GM18498 (cell line): ENCODE data around the gene ARID1B.

Source experiments
- ATAC-seq: cut with Tn5 transposase; IDR thresholded peaks from one replicate; pipeline ENCODE4 v1.9.1; 2021; ENCODE audit warnings: mild to moderate bottlenecking, moderate library complexity; ENCODE audit not compliant: unreplicated experiment

Gene ARID1B

DNA sequence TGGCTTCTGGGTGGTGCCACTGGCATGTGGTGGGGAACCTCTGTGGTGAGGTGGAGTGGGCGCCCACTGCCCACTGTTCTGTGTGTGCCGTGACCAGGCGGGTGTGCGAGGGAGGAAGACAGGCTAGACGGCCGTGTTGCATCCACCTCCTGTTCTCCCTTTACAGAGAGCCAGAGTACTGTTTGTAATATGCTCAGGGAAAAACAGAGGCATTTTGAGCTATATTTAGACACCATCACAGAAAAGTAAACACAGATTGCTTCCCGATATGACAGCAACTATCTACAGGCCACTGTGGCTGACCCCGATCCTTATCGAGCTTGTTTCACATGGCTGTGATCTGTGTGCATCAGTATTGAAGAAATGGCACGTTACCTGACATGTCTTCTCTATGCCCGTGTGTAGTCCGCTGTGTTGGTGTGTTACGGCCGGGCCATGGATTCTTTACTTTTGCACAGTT lies 45.6 kb downstream of the ARID1B start:
- ATAC-seq = no peak

DNA sequence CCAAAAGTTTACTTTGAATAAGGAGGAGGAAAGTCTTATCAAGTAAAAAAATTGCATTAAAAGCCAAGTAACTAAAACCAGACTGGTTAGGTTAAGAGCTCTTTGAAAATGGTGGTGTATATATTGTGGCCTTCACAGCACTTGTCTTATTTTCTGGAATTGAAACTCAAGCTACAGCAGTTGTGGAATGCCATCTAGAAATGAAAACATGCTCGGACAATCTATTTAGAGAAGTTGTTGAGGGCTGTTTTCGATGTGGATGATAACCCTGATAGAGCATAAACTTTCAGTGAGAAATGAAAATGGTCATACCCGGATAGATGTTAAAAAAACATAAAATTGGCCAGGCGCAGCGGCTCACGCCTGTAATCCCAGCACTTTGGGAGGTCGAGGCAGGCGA lies 47.0 kb downstream of the ARID1B start:
- ATAC-seq = no peak

DNA sequence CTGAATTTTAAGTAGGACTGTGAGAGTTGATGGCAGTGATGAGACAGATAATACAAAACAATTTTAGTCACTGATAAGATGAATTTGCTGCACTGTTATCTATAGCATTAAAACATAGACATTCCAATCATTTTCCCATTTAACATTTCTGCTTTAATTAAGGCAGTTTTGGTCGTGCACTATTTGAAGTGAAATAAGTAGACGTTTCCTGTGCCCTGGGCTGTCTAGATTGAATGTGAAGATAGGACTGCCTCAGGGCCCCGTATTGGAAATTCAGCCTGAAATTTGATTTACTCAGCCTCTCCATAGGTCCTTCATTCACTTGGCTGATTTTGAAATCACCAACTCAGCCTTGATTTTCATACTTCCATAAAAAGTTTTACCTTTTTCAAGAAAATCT lies 48.3 kb downstream of the ARID1B start:
- no peak for ATAC-seq

DNA sequence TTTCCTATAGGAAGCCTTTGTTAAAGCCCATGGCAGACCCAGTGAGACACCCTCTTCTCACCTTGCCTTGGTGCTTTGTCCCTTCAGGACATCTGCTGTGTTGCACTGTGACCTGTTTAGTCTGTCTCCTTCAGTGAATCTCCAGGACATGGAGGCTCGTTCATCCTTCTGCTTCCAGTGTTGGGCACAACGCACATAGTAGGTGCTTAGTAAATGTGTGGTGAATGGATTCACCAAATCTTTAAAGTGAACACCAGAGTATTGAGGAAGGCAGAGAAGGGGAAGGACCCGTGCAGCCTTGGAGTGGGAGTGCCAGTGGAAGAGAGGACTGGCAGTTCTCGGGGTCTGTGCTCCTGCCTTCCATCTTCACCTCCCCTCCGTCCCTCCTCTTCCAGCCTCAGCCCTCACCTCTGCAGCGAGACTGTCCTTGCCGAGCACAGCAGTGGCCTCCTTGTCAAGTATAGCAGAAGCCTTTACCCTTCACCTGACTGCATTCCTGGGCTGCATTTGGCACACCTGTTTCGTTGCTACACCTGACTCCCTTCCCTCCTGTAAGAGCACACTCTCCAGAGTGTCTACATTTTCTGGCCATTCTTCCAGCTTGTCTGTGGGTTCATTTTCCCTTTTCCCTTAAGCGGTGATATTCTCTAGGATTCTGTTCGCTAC lies 49.2 kb downstream of the ARID1B start:
- ATAC-seq = no peak

DNA sequence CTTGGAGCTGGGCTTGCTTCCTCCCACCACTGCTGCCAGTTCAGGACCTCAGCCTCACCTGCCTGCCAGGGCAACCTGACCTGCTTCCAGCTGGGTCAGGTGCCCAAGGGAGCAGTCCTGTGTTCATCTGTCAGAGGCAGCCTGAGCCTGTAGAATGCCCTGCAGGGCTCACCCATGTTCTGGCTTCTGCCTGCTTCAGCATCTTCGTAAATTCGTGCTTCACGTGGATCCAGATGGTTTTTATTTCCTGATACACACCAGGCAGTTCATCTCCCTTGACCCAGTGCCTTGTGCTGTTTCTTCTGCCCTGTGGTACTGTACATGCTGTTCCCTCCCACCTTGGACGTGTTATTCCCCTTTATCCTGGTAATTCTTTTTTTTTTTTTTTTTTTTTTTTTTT lies 50.2 kb downstream of the ARID1B start:
- no peak for ATAC-seq

DNA sequence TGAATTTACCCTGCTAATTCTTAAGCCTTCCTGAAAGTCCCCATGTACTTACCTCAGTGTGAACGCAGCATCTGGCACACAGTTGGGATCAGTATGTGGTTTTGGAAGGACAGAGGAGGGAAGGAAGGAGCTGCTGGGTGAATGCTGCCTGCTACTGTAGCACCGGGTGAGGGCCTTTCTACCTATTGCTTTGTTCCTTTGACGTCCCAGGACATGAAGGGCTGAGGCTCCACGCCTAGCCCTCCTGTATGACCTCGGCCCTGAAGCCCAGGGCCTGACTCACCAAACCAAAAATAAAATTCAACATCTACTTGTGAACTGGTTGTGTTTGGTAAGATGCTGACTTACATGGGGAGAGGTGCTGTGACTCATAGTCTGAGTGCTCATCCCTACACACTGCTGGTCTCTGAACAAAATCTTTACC lies 51.1 kb downstream of the ARID1B start:
- no peak for ATAC-seq

DNA sequence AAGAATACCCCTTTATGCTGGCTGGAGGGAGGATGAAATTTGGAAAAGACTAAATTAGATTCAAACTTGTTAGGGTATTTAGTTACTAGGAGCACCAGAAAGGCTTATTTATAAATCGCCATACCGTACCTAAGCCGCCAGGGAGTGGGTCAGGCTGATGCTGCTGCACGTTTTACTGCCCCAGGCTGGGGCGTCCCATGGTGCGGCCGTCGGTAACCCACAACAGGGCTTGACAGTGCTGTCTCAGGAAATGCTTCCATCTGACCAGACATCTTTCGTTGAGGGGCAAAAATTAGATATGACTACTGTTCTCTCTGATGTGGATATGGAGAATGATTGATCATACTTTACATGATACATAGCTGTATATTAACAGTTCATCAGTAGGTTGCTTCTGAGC lies 52.9 kb downstream of the ARID1B start:
- ATAC-seq = no peak

DNA sequence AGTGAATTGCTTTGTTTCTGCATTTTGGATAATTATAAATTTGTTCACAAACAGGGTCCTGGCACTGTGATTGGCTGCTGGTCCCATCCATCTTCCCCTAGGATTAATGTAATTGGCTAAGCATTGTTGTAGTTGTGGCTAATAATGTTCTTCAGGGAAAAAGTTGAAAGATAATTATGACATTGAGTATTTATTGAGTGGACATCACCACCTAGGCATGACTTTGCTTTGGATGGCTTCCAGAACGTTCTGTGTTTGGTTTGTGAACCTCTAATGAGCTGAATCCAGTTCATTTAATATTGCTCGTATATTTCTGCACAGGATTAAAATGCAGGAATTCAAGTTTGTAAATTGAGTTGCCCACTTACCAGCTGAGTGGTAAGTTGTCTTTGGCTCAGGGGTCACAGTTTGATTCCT lies 55.1 kb downstream of the ARID1B start:
- ATAC-seq = no peak

DNA sequence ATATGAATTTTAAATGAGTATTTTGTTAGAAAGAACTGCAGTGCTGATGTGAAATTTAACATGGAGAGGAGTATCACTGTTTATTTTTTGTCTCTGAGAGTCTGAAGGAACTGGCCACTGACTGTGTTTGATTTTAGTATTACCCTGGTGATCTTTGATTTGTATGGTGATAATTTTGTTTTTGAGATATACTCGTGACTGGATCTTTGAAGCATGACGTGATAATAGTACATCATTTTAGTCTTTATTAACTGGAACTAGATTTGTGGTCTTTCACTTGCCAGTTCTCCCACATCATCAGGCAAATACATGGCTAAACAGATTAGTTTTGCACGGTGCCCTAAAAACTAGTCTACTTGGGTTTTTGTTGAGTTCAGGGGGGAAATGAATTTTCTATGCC lies 55.5 kb downstream of the ARID1B start:
- ATAC-seq = no peak

DNA sequence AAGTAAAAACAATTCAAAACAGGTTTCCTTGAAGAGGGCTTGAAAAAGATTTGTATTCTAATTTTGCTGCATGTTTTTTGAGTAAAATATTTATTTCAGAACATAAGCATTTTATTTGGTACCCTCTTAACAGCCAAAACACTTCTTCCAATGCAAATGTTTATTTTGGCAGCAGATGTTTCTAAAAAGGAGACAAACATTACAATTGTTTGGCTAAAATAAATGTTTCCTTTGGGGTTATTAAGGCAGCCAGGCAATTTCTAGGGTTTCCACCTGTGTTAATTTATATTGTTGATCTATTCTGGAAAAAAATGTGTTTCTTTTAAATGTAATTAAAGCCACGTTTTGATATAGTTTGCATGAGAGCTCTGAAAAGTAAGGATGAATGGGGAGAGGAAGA lies 56.6 kb downstream of the ARID1B start:
- no peak for ATAC-seq

DNA sequence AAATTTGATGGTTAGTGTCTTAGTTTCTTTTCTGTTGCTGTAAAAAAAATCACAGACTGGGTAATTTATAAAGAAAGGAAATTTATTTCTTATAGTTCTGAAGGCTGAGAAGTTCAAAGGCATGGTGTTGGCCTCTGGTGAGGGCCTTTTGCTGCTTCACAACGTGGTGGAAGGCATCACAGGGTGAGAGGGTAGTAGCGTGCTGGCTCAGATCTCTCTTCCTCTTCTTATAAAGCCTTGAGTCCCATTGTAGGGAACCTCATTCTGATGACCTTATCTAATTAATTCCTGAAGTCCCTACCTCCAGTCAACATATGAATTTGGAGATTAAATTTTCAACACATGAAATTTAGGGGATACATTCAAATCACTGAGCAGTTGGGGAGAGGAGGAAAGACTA lies 62.0 kb downstream of the ARID1B start:
- ATAC-seq = no peak

DNA sequence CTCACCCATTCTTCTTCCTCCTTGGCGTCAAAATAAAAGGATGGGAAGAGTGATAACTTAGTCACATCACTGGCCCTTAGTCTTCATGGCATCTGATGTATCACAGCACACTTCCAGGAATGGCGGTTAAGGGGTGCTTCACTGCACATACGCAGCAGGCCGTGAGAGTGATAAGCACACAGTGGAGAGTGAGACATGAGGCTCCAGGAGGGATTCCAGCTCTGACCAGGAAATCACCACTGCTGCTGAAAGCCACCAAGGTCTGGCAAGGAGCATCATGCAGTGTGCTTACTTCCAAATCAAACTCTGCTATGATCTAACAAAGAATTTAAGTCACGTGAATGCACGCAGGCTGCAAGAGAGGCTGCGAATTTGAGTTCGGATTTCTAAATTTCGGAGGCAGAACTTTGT lies 62.4 kb downstream of the ARID1B start:
- ATAC-seq = no peak

DNA sequence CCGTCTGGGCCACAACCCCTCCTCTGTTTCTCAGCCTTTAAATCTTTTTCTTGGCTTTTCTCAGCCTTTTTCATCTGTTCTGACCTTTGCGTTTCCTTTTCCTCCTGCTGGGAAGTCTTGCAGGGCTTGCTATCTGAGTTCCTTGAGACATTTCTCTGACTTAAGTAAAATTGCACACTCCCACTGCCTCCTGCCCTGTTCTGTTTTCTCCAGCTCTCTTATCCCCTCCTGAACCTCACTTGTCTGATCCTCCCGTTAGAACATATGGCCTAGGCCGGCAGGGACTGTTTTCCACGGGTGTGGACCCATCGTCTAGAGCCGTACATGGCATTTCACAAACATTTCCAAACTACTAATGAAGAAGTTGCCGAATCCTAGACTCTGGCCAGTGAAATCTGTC lies 63.0 kb downstream of the ARID1B start:
- no peak for ATAC-seq

DNA sequence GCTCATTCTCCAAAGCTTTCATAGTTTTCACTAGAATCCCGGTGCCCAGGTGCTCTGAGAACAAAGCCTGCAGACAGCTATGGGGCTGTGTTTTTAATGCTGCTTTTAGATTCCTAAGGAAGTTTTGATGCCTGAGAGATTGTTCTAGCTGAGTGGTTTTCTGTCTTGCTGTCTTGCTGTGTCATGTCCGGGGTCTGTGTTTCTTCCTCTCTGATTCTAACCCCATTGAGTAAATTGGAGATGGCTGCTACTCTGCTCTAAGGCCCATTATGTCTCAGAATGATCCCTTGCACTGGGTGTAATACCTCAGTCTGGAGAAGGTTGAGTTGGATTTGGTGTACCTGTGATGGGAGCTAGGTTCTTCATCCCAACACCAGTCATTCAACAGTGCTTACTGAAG lies 63.4 kb downstream of the ARID1B start:
- no peak for ATAC-seq

DNA sequence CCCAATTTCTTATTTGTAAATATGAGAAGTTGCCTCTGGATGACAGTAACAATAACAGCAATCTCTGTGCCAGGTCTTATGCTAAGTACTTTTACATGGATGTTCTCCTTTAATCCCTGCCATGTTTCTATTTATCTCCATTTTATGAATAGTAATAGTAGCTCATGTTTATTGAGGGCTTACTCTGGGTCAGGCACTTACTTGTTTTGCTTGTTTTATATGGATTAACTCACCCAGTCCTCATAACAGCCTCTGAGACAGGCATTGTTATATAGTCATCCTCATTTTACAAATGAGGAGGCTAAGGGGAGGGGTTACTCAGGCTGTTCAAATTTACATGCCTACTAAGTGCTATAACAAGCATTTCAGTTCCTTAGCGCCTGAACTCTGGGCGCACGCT lies 64.3 kb downstream of the ARID1B start:
- no peak for ATAC-seq

DNA sequence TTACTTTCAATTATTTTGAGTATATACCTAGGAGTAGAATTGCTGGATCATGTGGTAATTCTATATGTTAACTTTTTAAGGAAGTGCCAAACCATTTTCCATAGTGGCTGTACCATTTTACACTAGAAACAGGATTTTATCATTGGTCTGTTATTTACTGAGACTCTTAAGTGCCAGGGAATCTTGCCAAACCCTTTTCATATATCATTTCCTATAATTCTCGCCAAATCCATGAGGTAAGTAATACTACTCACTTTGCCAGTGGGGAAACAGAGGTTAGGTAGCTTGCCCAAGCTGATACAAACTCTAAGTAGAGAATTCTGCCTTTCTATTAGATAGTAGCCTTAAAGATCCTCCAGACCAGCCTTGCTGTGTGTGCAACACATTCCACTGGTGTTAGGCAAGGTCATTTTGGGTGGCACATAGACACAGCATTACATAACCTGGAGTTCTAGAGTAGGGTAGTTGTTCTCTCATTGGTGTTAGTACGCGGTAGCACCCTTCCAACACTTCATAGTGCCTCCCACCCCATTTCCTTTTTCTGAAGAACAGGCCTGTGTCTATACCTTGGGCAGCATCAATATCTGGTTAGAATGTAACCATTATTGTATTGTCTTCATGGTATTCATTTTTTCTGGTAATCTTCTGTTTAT lies 65.5 kb downstream of the ARID1B start:
- ATAC-seq = no peak

DNA sequence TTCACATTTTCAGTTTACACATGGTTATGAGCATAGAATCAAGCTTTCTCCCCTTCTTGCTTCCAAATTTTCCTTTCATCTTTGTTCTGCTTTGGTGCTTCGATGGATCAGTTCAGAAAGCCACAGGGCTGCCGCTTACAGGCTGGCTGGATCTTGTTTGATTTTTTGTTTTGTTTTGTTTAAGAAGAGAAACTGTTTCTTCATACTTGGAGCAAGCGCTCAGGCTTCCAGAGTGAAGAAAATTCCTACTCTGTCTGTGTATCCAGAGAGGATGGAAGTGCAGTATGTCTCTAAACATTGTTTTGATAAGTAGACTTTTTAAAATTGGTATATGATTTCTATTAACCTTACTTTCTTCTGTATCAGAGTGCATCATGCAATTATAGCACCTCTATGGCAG lies 66.9 kb downstream of the ARID1B start:
- ATAC-seq = no peak

DNA sequence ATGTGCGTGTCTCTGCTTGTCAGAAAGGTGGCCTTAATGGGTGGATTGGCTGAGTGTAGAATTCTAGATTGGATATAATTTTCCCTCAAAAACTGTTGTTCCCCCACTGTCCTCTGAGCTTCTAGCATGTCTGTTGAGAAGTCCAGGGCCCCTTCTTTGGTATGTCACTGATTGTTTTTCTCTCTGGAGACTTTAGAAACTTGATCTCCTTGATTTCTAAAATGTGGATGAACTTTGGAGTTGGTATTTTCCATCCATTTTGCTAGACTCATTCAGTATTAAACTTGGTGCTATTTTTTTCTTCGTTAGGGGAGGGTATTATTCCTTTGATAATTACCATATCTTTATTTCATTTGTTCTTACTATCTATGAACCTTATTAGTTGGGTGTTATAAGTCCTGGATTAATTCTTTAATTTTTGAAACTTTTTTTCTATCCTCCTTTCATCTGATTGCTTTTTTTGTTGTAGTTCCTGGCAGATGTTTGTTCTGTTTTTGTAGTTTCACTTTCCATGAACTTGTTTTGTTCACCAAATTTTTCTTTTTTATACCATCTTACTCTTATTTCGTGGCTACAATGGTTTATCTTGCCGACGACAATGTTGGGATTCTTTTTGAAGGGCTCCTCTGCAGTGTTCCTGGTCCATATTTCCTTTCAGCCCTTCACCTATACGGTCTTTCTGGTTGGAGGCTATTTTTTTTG lies 68.4 kb downstream of the ARID1B start:
- ATAC-seq = no peak

DNA sequence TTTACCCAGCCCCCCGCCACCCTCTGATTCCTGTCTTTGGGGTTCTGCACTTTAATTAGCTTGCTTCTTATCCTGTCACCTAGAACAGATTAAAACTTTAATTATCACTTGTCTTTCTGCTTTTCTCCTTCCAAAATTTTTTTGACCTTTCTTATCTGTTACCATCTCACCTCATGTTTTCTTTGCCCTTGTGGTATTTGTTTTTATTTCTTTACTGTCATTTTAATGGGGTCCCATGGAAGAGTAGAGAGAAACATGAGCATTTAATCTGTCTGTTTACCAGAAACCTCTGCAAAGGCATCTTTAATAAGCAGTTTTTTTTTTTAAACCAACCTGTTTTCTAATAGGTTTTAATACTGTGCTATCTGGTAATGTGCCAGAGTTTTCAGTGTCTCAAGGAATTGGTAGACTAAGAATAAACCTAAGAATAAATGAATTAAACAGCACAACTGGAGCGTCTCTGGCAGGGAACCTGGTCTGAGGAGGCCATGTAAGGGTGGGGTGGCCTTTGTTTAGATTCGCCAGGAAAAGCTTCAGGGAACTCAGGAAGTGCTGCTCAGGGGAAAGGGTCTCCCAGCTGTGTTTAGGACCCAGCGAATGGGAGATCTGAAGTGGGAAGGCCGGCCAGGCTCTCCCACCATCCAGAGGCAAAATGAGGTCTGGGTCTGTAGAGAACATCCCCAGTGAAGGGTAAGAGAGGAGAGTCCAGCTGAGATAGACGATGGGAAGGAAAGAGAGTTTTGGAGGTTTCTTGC lies 69.8 kb downstream of the ARID1B start:
- ATAC-seq = no peak

DNA sequence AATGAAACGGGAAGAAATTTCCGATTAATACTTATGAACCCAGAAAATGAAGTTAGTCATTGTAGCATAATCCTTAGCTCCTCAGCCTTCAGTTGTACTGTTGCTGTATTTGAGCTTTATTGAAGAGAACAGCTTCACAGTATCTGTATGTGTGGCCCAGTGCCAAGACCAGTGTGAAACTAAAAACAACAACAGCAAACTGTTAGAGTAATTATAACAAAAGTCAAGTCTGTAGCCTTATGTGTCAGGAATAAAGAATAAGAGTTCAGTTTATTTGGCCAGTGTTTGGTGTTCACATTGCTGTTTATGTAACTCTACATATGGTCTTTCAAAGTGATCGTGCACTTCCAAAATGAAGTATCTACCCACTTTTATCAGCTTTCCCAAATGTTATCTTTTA lies 70.9 kb downstream of the ARID1B start:
- no peak for ATAC-seq

DNA sequence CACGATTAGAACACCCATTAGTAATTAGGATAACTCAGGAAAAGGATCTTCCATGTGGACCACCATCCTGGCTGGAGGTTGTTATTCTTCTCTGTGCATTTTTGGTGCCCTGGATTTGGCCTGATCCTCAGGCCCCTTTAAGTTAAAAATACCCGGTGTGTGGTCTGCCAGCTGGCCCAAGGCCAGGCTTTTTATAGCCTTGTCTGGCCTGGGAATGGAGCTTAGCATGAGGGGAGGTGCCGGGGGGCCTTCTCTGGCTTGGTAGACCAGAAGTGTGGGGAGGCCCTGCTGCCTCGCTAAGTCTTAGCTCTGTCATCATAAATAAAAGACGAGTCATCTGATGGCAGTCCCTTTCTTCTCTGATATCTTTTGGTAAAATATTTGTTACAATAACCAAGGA lies 71.4 kb downstream of the ARID1B start:
- ATAC-seq = no peak

DNA sequence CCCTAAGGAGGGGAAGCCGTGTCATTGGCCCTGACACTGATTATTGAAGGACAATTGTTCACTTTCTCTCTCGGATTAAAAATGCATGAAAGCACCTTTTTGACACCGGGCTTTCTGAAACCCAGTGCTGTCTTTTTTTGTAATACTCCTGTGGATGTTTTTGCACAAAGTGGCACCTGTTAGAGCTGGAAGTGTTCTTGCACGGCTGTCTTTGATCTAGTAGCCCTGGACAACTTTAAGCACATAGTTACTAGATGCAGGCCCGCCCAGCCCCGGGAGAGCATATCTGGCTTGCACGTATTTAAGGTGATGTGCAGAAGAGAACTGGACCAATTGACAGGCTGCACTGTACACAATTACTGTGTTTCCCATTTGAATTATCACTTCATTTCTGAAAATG lies 72.6 kb downstream of the ARID1B start:
- ATAC-seq = no peak
